ENCODE results near the gene KCNK5. TPM values are rescaled to one million over a fixed set of nuclear protein-coding genes. Genes with fewer than 3 reads are reported as not detected.

KCNK5 gene
- total and polyA plus RNA-seq, 2 donors (not counting 3 experiments of a cell fraction or from before 2014, with no cell fraction given): not detected

GRCh38 chr6:39172377-39172757 is 56.9 kb downstream of the KCNK5 start:
- no peak for TF ChIP-seq MYC (IDR thresholded peaks at IDR 0.05; ENCODE audit: low read depth, low read length)
- TF ChIP-seq JUN (IDR thresholded peaks at IDR 0.05; ENCODE audit: borderline replicate concordance, insufficient read depth, insufficient read length, low read depth): no peak
- no peak for TF ChIP-seq EZH2 (IDR thresholded peaks at IDR 0.05; ENCODE audit: borderline replicate concordance, low read depth, low read length, severe bottlenecking)
- TF ChIP-seq MAX (IDR thresholded peaks at IDR 0.05; ENCODE audit: insufficient read depth, insufficient read length): no peak
- TF ChIP-seq POLR2AphosphoS5 (IDR thresholded peaks at IDR 0.05; ENCODE audit: insufficient read depth, low read depth, low read length): no peak
- no peak for TF ChIP-seq CTCF (IDR thresholded peaks at IDR 0.05; ENCODE audit: extremely low read depth in 1 of 2, insufficient read depth in 1 of 2, low read depth in 1 of 2, low read length in 2 of 2)
- TF ChIP-seq POLR2A (IDR thresholded peaks at IDR 0.05; ENCODE audit: low read depth, low read length): no peak
- TF ChIP-seq FOS (IDR thresholded peaks at IDR 0.05; ENCODE audit: borderline replicate concordance, insufficient read depth, low read length): no peak
- no peak for TF ChIP-seq GATA2 (IDR thresholded peaks at IDR 0.05; ENCODE audit: insufficient read depth, insufficient read length, low read depth, low read length)
- H3K4me1 ChIP-seq (ENCODE audit: control insufficient read depth, extremely low read depth, insufficient read depth, low read length): no peaks in the 10 kb centered on the region
- intact Hi-C loops (cut with micrococcal nuclease): no loop called here
- H3K9ac ChIP-seq (replicated peaks; ENCODE audit: extremely low read depth, insufficient read depth, low read length): no peak overlapping the region
- no peak overlapping the region for H3K4me2 ChIP-seq (ENCODE audit: insufficient read depth, low read length)
- ChIA-PET CTCF (interaction anchor here (8.3 kb wide), 1 partner anchor 133 kb away, joined by 223 read pairs; no protein-coding TSS in a partner anchor), POLR2A (no interaction called here)
- H3K9me3 ChIP-seq (replicated peaks; ENCODE audit: control insufficient read depth, insufficient read depth, low read length): no peaks in the 10 kb centered on the region
- no peak for DNase-seq (ENCODE audit: low read depth, low spot score)
- H3K27ac ChIP-seq (ENCODE audit: insufficient read depth, low read depth, low read length): no peak overlapping the region
- no peak overlapping the region for H3K4me3 ChIP-seq (replicated peaks in 1 of 3; ENCODE audit: insufficient read depth in 1 of 3, low read depth in 1 of 3, low read length in 3 of 3)
- no TSS peak for BruUV-seq (replicated peaks)
- no peaks in the 10 kb centered on the region for H3K79me2 ChIP-seq (ENCODE audit: control insufficient read depth, insufficient read depth, low read length)
- no peaks in the 10 kb centered on the region for H4K20me1 ChIP-seq (replicated peaks; ENCODE audit: control insufficient read depth, extremely low read depth, insufficient read depth, low read length)
- H3K27me3 ChIP-seq (ENCODE audit: control insufficient read depth in 2 of 2, insufficient read depth in 2 of 2, low read length in 2 of 2): no peaks in the 10 kb centered on the region
- H3K9me1 ChIP-seq (replicated peaks; ENCODE audit: control insufficient read depth, extremely low read depth, insufficient read depth, low read length): no peaks in the 10 kb centered on the region
- H3K36me3 ChIP-seq (ENCODE audit: control insufficient read depth in 2 of 2, extremely low read depth in 1 of 2, insufficient read depth in 2 of 2, low read length in 2 of 2): no peaks in the 10 kb centered on the region
- no peak overlapping the region for H2AFZ ChIP-seq (ENCODE audit: low read depth, low read length)
- dilution Hi-C loops (cut with MboI; ENCODE audit: extremely low pct_ligation_motif_present, low sequenced_read_pairs): no loop called here
- FAIRE-seq: no peak
